Osteoblast (primary cell): ENCODE results near the gene ACAP3. TPM values are rescaled to one million over a fixed set of nuclear protein-coding genes. Genes with fewer than 3 reads are reported as not detected.
A peak's percentile ranks its signal among the peaks of the same experiment; 100 is the strongest.

Experiments used
- DNase-seq: peaks from one replicate; pipeline ENCODE4 v3.0.0; 2011; ENCODE audit warnings: low spot score, mixed read lengths; ENCODE audit not compliant: insufficient read length; ENCODE audit errors: missing footprints
- H2AFZ ChIP-seq: 2 replicates; pipeline ENCODE4 v1.6.0; 2011; ENCODE audit warnings: mild to moderate bottlenecking, low read length
- H3K27ac ChIP-seq: 2 replicates; pipeline ENCODE4 v1.5.1; 2011; ENCODE audit warnings: mild to moderate bottlenecking, low read depth, low read length, moderate library complexity
- H3K27me3 ChIP-seq: 2 replicates; pipeline ENCODE4 v1.6.0; 2012; ENCODE audit warnings: mild to moderate bottlenecking, control low read depth, inconsistent platforms, low read length, moderate library complexity; ENCODE audit not compliant: insufficient read depth
- H3K36me3 ChIP-seq: 2 replicates; pipeline ENCODE4 v1.5.1; 2011; ENCODE audit warnings: mild to moderate bottlenecking, low read length, control low read depth, moderate library complexity; ENCODE audit not compliant: insufficient read depth
- H3K4me1 ChIP-seq: 2 replicates; pipeline ENCODE4 v1.5.1; 2011; ENCODE audit warnings: mild to moderate bottlenecking, low read length, control low read depth, moderate library complexity; ENCODE audit not compliant: insufficient read depth
- H3K4me2 ChIP-seq: 2 replicates; pipeline ENCODE4 v1.6.0; 2011; ENCODE audit warnings: mild to moderate bottlenecking, low read length; ENCODE audit not compliant: insufficient read depth
- H3K4me3 ChIP-seq: fragments of 200-600 bp; sonication (generic); 3 replicates; pipeline ENCODE4 v1.5.1; 2012; ENCODE audit warnings: mild to moderate bottlenecking, low read length, inconsistent platforms; ENCODE audit not compliant: insufficient read depth
- H3K79me2 ChIP-seq: 2 replicates; pipeline ENCODE4 v1.6.0; 2012; ENCODE audit warnings: mild to moderate bottlenecking, low read length, control low read depth, inconsistent platforms; ENCODE audit not compliant: insufficient read depth
- H3K9me3 ChIP-seq: 2 replicates; pipeline ENCODE4 v1.5.1; 2011; ENCODE audit warnings: low read depth, low read length, control low read depth
- H4K20me1 ChIP-seq: 2 replicates; pipeline ENCODE4 v1.6.0; 2012; ENCODE audit warnings: mild to moderate bottlenecking, low read length, control low read depth; ENCODE audit not compliant: insufficient read depth
- total RNA-seq: library from RNA; depleted of rRNA; stranded (reverse); fragments of >200 nt; gene quantifications from 2 replicates; pipeline ENCODE4 v1.2.3, GENCODE V29; 2012
- TF ChIP-seq, protein P1 (sequence below): IDR thresholded peaks from 2 replicates; pipeline ENCODE4 v1.5.1; 2011; ENCODE audit warnings: mild to moderate bottlenecking, low read depth, low read length, moderate library complexity; ENCODE audit errors: extremely low read depth

The ACAP3 gene
- total RNA-seq, 1 donor, result 46.7 TPM

DNA sequence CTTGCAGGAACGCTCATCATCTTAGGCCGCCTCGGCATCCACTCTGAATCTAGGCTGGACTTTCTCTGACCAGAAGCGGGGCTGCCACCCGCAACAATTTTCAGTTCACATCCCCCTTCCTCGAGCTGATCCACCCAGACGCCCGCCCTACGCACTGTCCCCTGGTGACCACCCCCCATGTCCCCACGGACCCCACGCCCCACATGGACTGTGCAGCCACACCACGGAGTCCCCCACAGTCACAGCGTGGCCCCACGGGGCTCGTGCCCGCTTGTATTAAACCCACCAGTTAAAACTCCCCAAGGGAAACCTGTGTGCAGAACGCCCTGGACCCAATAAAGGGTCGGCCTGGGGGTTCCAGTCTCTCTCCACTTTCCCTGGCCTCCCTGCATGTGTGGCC lies 48.2 kb downstream of the ACAP3 start:
- no peaks in the 10 kb centered on the region for H3K9me3 ChIP-seq
- peaks cover 67% of the 10 kb centered on the region for H3K79me2 ChIP-seq
- no peak for DNase-seq
- no peaks in the 10 kb centered on the region for H3K27me3 ChIP-seq
- peaks cover 8% of the 10 kb centered on the region for H3K4me1 ChIP-seq
- H2AFZ ChIP-seq, result no peak overlapping the region
- H3K4me2 ChIP-seq, result no peak overlapping the region
- no peak overlapping the region for H3K27ac ChIP-seq
- peaks cover 42% of the 10 kb centered on the region for H4K20me1 ChIP-seq
- TF ChIP-seq, protein P1, sequence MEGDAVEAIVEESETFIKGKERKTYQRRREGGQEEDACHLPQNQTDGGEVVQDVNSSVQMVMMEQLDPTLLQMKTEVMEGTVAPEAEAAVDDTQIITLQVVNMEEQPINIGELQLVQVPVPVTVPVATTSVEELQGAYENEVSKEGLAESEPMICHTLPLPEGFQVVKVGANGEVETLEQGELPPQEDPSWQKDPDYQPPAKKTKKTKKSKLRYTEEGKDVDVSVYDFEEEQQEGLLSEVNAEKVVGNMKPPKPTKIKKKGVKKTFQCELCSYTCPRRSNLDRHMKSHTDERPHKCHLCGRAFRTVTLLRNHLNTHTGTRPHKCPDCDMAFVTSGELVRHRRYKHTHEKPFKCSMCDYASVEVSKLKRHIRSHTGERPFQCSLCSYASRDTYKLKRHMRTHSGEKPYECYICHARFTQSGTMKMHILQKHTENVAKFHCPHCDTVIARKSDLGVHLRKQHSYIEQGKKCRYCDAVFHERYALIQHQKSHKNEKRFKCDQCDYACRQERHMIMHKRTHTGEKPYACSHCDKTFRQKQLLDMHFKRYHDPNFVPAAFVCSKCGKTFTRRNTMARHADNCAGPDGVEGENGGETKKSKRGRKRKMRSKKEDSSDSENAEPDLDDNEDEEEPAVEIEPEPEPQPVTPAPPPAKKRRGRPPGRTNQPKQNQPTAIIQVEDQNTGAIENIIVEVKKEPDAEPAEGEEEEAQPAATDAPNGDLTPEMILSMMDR, result no peak
- peaks cover 75% of the 10 kb centered on the region for H3K36me3 ChIP-seq
- H3K4me3 ChIP-seq, result no peak overlapping the region

GRCh38 chr1:1259119-1259488 lies 48.6 kb downstream of the ACAP3 start:
- peaks cover 64% of the 10 kb centered on the region for H3K79me2 ChIP-seq
- H3K4me1 ChIP-seq, result peaks cover 4% of the 10 kb centered on the region
- peaks cover 40% of the 10 kb centered on the region for H4K20me1 ChIP-seq
- TF ChIP-seq, protein P1, result no peak
- no peak overlapping the region for H3K4me3 ChIP-seq
- peaks cover 77% of the 10 kb centered on the region for H3K36me3 ChIP-seq
- no peaks in the 10 kb centered on the region for H3K27me3 ChIP-seq
- H3K9me3 ChIP-seq, result no peaks in the 10 kb centered on the region
- DNase-seq, result no peak
- H3K4me2 ChIP-seq, result no peak overlapping the region
- H2AFZ ChIP-seq, result no peak overlapping the region
- no peak overlapping the region for H3K27ac ChIP-seq

GRCh38 chr1:1256956-1257871 lies 50.5 kb downstream of the ACAP3 start:
- Histone ChIP-seq H3K36me3 (peaks cover 74% of the 10 kb centered on the region), H3K79me2 (peaks cover 45% of the 10 kb centered on the region), H3K4me2 (no peak overlapping the region), H3K27ac (no peak overlapping the region), H3K4me3 (no peak overlapping the region), H3K9me3 (no peaks in the 10 kb centered on the region), H3K27me3 (no peaks in the 10 kb centered on the region), H3K4me1 (no peaks in the 10 kb centered on the region), H4K20me1 (peaks cover 32% of the 10 kb centered on the region), H2AFZ (no peak overlapping the region)
- no peak for DNase-seq
- TF ChIP-seq, protein P1, result no peak

GRCh38 chr1:1255611-1256010 lies 52.1 kb downstream of the ACAP3 start:
- H4K20me1 ChIP-seq, result peaks cover 28% of the 10 kb centered on the region
- H3K27ac ChIP-seq, result no peak overlapping the region
- H3K4me1 ChIP-seq, result no peaks in the 10 kb centered on the region
- H3K27me3 ChIP-seq, result no peaks in the 10 kb centered on the region
- H2AFZ ChIP-seq, result no peak overlapping the region
- no peak overlapping the region for H3K4me2 ChIP-seq
- H3K36me3 ChIP-seq, result peaks cover 59% of the 10 kb centered on the region
- H3K9me3 ChIP-seq, result no peaks in the 10 kb centered on the region
- no peak overlapping the region for H3K4me3 ChIP-seq
- H3K79me2 ChIP-seq, result peaks cover 32% of the 10 kb centered on the region
- TF ChIP-seq, protein P1, result no peak
- peak; percentile 88 for DNase-seq
